ENCODE measurements around the gene PCDHA9.
"Not testable (repeated sequence)": the region's sequence is repeated elsewhere in the genome, so short reads cannot be mapped to it uniquely, and the experiment has no call there.

PCDHA9 gene, protein sequence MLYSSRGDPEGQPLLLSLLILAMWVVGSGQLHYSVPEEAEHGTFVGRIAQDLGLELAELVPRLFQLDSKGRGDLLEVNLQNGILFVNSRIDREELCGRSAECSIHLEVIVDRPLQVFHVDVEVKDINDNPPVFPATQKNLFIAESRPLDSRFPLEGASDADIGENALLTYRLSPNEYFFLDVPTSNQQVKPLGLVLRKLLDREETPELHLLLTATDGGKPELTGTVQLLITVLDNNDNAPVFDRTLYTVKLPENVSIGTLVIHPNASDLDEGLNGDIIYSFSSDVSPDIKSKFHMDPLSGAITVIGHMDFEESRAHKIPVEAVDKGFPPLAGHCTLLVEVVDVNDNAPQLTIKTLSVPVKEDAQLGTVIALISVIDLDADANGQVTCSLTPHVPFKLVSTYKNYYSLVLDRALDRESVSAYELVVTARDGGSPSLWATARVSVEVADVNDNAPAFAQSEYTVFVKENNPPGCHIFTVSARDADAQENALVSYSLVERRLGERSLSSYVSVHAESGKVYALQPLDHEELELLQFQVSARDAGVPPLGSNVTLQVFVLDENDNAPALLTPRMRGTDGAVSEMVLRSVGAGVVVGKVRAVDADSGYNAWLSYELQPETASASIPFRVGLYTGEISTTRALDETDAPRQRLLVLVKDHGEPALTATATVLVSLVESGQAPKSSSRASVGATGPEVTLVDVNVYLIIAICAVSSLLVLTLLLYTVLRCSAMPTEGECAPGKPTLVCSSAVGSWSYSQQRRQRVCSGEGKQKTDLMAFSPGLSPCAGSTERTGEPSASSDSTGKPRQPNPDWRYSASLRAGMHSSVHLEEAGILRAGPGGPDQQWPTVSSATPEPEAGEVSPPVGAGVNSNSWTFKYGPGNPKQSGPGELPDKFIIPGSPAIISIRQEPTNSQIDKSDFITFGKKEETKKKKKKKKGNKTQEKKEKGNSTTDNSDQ

DNA sequence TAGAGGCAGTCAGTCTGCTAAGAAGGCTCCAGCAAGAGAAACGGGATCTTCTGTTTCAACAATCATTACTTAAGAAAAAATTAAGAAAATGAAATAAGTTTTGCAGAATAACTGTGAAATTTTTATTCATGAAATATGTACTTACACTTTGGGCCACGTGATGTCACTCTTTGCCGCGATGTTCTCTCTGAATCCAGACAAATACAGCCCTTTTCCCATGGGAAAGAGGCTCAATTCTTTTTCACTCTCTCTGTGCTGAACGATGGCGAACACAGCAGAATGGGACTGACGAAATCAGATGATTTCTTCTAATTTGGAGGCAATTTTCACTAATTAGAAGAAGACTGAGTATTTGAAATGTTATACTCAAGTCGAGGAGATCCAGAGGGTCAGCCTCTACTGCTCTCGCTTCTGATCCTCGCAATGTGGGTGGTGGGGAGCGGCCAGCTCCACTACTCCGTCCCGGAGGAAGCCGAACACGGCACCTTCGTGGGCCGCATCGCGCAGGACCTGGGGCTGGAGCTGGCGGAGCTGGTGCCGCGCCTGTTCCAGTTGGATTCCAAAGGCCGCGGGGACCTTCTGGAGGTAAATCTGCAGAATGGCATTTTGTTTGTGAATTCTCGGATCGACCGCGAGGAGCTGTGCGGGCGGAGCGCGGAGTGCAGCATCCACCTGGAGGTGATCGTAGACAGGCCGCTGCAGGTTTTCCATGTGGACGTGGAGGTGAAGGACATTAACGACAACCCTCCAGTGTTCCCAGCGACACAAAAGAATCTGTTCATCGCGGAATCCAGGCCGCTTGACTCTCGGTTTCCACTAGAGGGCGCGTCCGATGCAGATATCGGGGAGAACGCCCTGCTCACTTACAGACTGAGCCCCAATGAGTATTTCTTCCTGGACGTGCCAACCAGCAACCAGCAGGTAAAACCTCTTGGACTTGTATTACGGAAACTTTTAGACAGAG, at the start of gene PCDHA9:
Gene PCDHA9, plus strand, starts transcription at position 244 of the 964 bp plus-strand sequence. Its CDS starts 114 bp downstream, at position 358.
- DNase-seq (ENCODE audit: low read depth); H3K4me3 ChIP-seq (ENCODE audit: low read depth, low read length): not testable (repeated sequence)

DNA sequence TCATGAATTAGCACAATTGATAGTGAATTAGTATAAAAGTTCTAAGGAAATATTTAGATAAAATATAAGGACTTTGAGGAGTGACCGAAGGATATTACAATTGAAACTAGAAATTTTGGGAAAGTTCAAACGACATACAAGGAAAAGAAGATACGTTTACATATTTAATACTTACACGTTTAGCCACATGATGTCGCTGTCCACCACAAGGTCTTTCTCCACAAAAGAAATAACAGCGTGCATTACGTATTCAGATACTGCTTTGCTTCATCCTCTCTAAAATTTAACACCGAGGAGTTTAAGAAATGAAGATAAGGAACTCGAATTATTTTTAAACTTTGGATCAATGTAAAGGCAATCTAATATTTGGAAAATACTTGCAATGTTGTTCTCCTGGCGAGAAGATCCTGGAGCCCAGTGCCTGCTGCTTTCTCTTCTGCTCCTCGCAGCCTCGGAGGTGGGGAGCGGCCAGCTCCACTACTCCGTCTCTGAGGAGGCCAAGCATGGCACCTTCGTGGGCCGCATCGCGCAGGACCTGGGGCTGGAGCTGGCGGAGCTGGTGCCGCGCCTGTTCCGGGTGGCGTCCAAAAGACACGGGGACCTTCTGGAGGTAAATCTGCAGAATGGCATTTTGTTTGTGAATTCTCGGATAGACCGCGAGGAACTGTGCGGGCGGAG, 47.2 kb upstream of the PCDHA9 start, which contains the start of gene PCDHA3:
Gene PCDHA3, plus strand, starts transcription at position 242 of the 678 bp plus-strand sequence.
- DNase-seq (ENCODE audit: low read depth): no peak
- TF ChIP-seq, protein P1, sequence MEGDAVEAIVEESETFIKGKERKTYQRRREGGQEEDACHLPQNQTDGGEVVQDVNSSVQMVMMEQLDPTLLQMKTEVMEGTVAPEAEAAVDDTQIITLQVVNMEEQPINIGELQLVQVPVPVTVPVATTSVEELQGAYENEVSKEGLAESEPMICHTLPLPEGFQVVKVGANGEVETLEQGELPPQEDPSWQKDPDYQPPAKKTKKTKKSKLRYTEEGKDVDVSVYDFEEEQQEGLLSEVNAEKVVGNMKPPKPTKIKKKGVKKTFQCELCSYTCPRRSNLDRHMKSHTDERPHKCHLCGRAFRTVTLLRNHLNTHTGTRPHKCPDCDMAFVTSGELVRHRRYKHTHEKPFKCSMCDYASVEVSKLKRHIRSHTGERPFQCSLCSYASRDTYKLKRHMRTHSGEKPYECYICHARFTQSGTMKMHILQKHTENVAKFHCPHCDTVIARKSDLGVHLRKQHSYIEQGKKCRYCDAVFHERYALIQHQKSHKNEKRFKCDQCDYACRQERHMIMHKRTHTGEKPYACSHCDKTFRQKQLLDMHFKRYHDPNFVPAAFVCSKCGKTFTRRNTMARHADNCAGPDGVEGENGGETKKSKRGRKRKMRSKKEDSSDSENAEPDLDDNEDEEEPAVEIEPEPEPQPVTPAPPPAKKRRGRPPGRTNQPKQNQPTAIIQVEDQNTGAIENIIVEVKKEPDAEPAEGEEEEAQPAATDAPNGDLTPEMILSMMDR (IDR thresholded peaks at IDR 0.05; ENCODE audit: low read depth, low read length, missing control alignments): no peak
- no peak within 1 kb of the TSS for H3K4me3 ChIP-seq (ENCODE audit: low read depth, low read length)

DNA sequence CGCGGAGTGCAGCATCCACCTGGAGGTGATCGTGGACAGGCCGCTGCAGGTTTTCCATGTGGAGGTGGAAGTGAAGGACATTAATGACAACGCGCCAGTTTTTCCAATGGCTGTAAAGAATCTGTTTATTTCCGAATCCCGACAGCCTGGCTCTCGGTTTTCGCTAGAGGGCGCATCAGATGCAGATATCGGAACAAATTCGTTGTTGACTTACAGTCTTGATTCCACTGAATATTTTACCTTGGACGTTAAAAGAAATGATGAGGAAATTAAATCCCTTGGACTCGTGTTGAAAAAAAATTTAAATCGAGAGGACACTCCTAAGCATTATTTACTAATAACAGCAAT, 46.7 kb upstream of the PCDHA9 start:
- H3K4me3 ChIP-seq (ENCODE audit: low read depth, low read length): no peak overlapping the region
- TF ChIP-seq, protein P1 (IDR thresholded peaks at IDR 0.05; ENCODE audit: low read depth, low read length, missing control alignments): no peak
- no peak for DNase-seq (ENCODE audit: low read depth)

DNA sequence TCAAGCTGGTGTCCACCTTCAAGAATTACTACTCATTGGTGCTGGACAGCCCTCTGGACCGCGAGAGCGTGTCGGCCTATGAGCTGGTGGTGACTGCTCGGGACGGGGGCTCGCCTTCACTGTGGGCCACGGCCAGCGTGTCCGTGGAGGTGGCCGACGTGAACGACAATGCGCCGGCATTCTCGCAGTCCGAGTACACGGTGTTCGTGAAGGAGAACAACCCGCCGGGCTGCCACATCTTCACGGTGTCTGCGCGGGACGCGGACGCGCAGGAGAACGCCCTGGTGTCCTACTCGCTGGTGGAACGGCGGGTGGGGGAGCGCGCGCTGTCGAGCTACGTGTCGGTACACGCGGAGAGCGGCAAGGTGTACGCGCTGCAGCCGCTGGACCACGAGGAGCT, 45.8 kb upstream of the PCDHA9 start:
- H3K4me3 ChIP-seq (ENCODE audit: low read depth, low read length); DNase-seq (ENCODE audit: low read depth): not testable (repeated sequence)

DNA sequence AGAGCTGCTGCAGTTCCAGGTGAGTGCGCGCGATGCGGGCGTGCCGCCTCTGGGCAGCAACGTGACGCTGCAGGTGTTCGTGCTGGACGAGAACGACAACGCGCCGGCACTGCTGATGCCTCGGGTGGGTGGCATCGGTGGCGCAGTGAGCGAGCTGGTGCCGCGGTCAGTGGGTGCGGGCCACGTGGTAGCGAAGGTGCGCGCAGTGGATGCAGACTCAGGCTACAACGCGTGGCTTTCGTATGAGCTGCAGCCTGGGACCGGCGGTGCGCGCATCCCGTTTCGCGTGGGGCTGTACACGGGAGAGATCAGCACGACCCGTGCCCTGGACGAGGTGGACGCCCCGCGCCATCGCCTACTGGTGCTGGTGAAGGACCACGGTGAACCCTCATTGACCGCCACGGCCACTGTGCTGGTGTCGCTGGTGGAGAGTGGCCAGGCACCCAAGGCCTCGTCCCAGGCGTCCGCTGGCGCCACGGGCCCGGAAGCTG, 45.4 kb upstream of the PCDHA9 start:
- DNase-seq (ENCODE audit: low read depth): no peak
- H3K4me3 ChIP-seq (ENCODE audit: low read depth, low read length): no peak overlapping the region
- TF ChIP-seq, protein P1 (IDR thresholded peaks at IDR 0.05; ENCODE audit: low read depth, low read length, missing control alignments): no peak

DNA sequence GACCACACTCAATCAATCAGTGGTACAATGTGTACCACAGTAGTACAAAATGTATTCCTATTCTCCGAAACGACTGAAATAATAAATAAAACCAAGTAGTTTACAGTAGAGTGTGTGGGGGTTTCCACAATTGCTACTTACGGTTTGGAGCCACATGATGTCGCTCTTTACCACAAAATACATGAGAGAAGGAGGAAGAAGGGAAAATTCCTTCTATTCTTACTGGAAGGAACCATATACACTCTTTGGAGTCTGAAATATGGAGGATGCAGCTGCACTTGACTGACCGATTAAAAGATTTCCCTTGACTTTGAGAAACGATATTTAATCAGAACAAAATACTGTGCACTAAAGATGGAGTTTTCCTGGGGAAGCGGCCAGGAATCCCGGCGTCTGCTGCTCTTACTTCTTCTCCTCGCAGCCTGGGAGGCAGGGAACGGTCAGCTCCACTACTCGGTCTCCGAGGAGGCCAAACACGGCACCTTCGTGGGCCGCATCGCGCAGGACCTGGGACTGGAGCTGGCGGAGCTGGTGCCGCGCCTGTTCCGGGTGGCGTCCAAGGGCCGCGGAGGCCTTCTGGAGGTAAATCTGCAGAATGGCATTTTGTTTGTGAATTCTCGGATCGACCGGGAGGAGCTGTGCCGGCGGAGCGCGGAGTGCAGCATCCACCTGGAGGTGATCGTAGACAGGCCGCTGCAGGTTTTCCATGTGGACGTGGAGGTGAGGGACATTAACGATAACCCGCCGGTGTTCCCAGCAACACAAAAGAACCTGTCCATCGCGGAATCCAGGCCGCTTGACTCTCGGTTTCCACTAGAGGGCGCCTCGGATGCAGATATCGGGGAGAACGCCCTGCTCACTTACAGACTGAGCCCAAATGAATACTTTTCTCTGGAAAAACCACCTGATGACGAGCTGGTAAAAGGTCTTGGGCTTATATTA, 41.1 kb upstream of the PCDHA9 start, which contains the start of gene PCDHA4:
Gene PCDHA4, plus strand, starts transcription at position 235 of the 942 bp plus-strand sequence.
- no peak within 1 kb of the TSS for H3K4me3 ChIP-seq (ENCODE audit: low read depth, low read length)
- TF ChIP-seq, protein P1 (IDR thresholded peaks at IDR 0.05; ENCODE audit: low read depth, low read length, missing control alignments): peak; percentile 27
- no peak for DNase-seq (ENCODE audit: low read depth)

DNA sequence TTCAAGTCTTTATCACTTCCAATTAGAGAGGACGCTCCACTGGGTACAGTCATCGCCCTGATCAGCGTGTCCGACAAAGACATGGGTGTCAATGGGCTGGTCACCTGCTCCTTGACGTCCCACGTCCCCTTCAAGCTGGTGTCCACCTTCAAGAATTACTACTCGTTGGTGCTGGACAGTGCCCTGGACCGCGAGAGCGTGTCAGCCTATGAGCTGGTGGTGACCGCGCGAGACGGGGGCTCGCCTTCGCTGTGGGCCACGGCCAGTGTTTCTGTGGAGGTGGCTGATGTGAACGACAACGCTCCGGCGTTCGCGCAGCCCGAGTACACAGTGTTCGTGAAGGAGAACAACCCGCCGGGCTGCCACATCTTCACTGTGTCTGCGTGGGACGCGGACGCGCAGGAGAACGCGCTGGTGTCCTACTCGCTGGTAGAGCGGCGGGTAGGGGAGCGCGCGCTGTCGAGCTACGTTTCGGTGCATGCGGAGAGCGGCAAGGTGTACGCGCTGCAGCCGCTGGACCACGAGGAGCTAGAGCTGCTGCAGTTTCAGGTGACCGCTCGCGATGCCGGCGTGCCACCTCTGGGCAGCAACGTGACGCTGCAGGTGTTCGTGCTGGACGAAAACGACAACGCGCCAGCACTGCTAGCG, 39.8 kb upstream of the PCDHA9 start:
- not testable (repeated sequence) for DNase-seq (ENCODE audit: low read depth); H3K4me3 ChIP-seq (ENCODE audit: low read depth, low read length)

All from GM12864 (cell line).